ENCODE data around the gene ADAMTS17. TPM values are rescaled to one million over a fixed set of nuclear protein-coding genes. Genes with fewer than 3 reads are reported as not detected.

The ADAMTS17 gene
- total and polyA plus RNA-seq, 5 donors from 2014 or later = 0.20 to 8.2 (median 0.67) TPM; not detected in 1

DNA sequence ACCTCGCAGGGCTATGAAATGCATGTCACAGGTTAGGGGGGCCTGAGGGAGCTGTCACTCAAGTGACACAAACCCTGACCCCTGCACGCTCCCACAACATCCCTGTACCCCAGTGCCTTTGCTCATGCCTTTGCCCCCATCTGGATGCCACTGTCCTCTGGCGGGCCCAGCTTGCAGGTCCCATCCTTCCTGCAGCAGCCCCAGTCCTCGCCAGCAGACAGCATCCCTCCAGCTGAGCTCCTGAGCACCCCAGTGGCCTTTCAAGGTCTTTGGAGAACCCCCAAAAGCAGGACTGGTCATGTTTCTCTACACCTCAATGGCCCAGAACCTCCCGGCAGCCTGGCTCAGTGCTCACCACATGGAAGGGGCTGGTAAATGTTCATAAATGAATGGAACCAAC lies 170.4 kb downstream of the ADAMTS17 start:
- Histone ChIP-seq H3K4me3 (ENCODE audit: low read depth, low read length) (no peak overlapping the region), H3K36me3 (ENCODE audit: control insufficient read depth, insufficient read depth, low read length) (no peaks in the 10 kb centered on the region), H3K9me3 (ENCODE audit: control insufficient read depth in 2 of 2, low read length in 2 of 2) (peaks cover 14 to 30% of the 10 kb centered on the region in 2 experiments), H3K27ac (ENCODE audit: insufficient read depth, low read length, poor library complexity, severe bottlenecking) (no peak overlapping the region), H3K27me3 (ENCODE audit: control insufficient read depth, insufficient read depth, low read length) (no peaks in the 10 kb centered on the region), H3K4me1 (ENCODE audit: control insufficient read depth, insufficient read depth, low read length, poor library complexity, severe bottlenecking) (no peaks in the 10 kb centered on the region)
- H3K36me3 Mint-ChIP-seq = peaks cover 5% of the 10 kb centered on the region
- no peaks in the 10 kb centered on the region for H3K27me3 Mint-ChIP-seq
- H3K9me3 Mint-ChIP-seq = peaks cover 0 to 9% (median 5%) of the 10 kb centered on the region in 7 donors
- no peak overlapping the region for H3K27ac Mint-ChIP-seq
- DNase-seq = no peak
- no peak overlapping the region for H3K4me3 Mint-ChIP-seq
- H3K4me1 Mint-ChIP-seq = no peaks in the 10 kb centered on the region
- ATAC-seq (ENCODE audit: low read depth in 2 of 2) = no peak

DNA sequence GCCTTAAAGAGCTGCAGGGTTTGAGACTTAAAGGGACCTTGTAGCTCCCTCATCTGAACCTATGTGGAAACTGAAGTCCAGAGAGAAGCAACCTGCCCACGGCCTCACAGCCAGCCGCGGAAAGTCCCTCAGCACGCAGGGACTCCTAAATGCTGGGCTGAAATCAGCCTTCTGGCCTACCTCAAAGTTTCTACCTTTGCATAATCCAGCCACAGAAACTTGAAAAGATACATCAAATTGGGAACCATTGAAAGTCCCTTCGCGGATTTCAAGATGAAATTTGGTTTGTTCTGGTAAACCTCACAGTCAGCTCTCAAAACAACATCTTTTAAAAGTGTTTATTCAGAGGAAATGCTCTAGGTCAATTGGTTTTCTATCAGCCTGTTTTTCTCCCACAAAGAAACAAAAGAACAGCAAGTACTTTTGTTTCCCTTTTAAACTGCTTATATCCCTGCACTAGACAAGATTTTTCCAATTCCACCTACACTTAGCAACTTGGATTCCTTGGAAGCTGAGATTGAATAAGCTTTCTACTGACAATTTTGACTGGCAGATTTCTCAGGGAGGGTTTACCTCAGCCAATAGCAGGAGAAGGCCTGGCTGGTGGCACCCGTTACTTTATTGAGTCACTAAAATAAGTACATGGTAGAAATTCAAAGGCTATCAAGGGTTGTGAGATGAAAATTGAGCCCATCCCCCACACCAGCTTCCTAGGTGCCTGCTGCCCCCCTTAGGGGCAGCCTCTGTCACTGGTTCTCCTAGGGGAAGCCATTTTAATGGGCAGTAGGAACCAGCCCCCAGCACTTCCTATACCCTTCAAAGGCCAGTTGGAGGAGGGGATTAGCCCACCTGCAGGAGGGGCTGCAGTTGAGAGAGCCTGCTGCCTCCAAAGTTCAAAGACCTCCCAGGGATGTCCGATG lies 171.2 kb downstream of the ADAMTS17 start:
- no peak for ATAC-seq (ENCODE audit: low read depth in 2 of 2)
- Histone ChIP-seq H3K4me3 (ENCODE audit: low read depth, low read length) (no peak overlapping the region), H3K36me3 (ENCODE audit: control insufficient read depth, insufficient read depth, low read length) (no peaks in the 10 kb centered on the region), H3K27ac (ENCODE audit: insufficient read depth, low read length, poor library complexity, severe bottlenecking) (no peak overlapping the region), H3K4me1 (ENCODE audit: control insufficient read depth, insufficient read depth, low read length, poor library complexity, severe bottlenecking) (no peaks in the 10 kb centered on the region), H3K9me3 (ENCODE audit: control insufficient read depth in 2 of 2, low read length in 2 of 2) (peaks cover 14 to 30% of the 10 kb centered on the region in 2 experiments), H3K27me3 (ENCODE audit: control insufficient read depth, insufficient read depth, low read length) (no peaks in the 10 kb centered on the region)
- DNase-seq = no peak
- Mint-ChIP-seq H3K9me3 (peaks cover 0 to 4% (median 2%) of the 10 kb centered on the region in 7 donors), H3K4me3 (no peak overlapping the region), H3K36me3 (peaks cover under 1% of the 10 kb centered on the region), H3K27me3 (no peaks in the 10 kb centered on the region), H3K27ac (no peak overlapping the region), H3K4me1 (no peaks in the 10 kb centered on the region)

DNA sequence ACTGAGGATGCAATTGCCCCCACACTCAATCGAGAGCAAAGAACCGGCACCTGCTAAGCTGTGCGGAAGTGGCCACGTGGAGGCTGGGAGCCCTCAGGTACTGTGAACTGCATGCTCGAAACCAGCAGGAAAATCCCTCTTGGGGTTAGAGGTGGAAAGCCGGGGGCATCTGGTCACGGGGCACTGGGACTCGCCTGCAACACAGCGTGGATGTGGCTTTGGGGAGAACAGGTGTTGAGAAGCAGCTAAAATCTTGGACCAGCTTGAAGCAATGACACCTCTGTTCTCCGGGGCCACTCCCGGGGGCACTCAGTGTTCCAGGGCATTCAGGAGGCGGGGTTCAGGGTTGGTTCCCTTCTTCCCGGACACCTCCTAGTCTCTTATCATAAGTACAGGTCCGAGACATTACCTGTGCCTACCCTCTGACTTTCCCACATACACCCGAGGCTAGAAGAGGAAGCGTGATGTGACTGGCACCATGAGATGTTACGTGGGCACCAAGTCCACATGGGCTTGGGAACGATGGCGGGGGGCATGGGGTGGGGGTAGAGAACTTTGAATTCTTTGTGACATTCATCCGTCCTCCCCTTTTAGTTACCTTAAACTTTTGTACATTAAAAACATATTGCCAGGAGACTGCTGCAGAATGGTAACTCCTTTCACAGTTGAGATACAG lies 172.0 kb downstream of the ADAMTS17 start:
- H3K36me3 ChIP-seq (ENCODE audit: control insufficient read depth, insufficient read depth, low read length) = no peaks in the 10 kb centered on the region
- H3K9me3 ChIP-seq (ENCODE audit: control insufficient read depth in 2 of 2, low read length in 2 of 2) = peaks cover 14 to 30% of the 10 kb centered on the region in 2 experiments
- no peaks in the 10 kb centered on the region for H3K27me3 Mint-ChIP-seq
- H3K27ac ChIP-seq (ENCODE audit: insufficient read depth, low read length, poor library complexity, severe bottlenecking) = no peak overlapping the region
- no peak overlapping the region for H3K4me3 ChIP-seq (ENCODE audit: low read depth, low read length)
- no peak overlapping the region for H3K4me3 Mint-ChIP-seq
- ATAC-seq (ENCODE audit: low read depth in 2 of 2) (no peak), DNase-seq (no peak)
- H3K27ac Mint-ChIP-seq = peak overlapping the region in 1 of 3 donors; percentile 20
- H3K9me3 Mint-ChIP-seq = peaks cover 0 to 4% (median 2%) of the 10 kb centered on the region in 7 donors
- no peaks in the 10 kb centered on the region for H3K4me1 ChIP-seq (ENCODE audit: control insufficient read depth, insufficient read depth, low read length, poor library complexity, severe bottlenecking)
- H3K36me3 Mint-ChIP-seq = no peaks in the 10 kb centered on the region
- H3K27me3 ChIP-seq (ENCODE audit: control insufficient read depth, insufficient read depth, low read length) = no peaks in the 10 kb centered on the region
- no peaks in the 10 kb centered on the region for H3K4me1 Mint-ChIP-seq

DNA sequence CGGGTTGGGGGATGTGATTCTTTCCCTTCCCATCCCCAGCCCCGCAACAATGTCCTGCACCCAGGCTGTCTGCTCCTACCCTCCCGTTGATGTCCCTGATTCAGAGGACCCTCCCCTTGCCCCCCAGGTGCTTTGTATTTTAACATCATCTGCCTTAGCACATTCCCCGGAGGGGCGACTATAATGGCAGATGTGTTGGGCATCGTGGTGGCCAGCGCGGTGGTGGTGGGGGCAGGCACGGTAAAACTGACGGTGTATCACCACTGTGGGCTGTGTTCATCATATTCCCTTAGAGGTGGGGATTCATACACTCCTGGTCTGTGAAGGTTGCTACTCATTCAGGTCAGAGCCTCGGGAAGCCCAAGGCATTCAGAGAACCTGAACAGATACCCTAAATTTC lies 173.0 kb downstream of the ADAMTS17 start:
- no peaks in the 10 kb centered on the region for H3K27me3 ChIP-seq (ENCODE audit: control insufficient read depth, insufficient read depth, low read length)
- no peaks in the 10 kb centered on the region for H3K36me3 ChIP-seq (ENCODE audit: control insufficient read depth, insufficient read depth, low read length)
- no peaks in the 10 kb centered on the region for H3K4me1 ChIP-seq (ENCODE audit: control insufficient read depth, insufficient read depth, low read length, poor library complexity, severe bottlenecking)
- H3K4me3 ChIP-seq (ENCODE audit: low read depth, low read length) = no peak overlapping the region
- DNase-seq (no peak), ATAC-seq (ENCODE audit: low read depth in 2 of 2) (no peak)
- H3K27ac ChIP-seq (ENCODE audit: insufficient read depth, low read length, poor library complexity, severe bottlenecking) = no peak overlapping the region
- H3K36me3 Mint-ChIP-seq = no peaks in the 10 kb centered on the region
- peaks cover 12 to 26% of the 10 kb centered on the region in 2 experiments for H3K9me3 ChIP-seq (ENCODE audit: control insufficient read depth in 2 of 2, low read length in 2 of 2)
- H3K9me3 Mint-ChIP-seq = peaks cover 0 to 4% (median 2%) of the 10 kb centered on the region in 7 donors
- H3K4me3 Mint-ChIP-seq = no peak overlapping the region
- H3K27ac Mint-ChIP-seq = no peak overlapping the region
- no peaks in the 10 kb centered on the region for H3K27me3 Mint-ChIP-seq
- H3K4me1 Mint-ChIP-seq = no peaks in the 10 kb centered on the region

DNA sequence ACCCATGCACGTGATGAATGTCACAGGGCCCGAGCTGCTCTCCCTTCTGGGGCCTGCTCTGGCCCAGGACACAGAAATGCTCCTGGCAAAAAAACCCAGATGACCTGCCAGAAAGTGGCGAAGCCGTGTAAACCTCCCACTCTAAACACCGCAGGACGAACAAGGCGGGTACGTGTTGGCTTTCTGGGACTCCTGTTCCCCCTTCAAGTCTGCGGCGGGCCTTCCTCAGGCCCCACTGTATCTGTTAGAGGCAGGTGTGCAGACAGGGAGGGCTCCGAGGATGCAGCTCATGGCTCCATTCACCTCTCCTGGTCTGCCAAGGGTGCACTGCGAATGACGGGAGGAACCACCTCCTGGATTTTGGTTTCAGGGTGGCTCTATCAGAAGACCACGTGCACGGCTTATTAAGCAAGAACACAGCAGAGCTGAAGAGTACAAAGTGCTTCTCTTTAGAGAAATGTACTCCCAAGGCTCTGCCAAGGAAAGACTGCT lies 173.8 kb downstream of the ADAMTS17 start:
- no peak overlapping the region for H3K27ac Mint-ChIP-seq
- H3K27me3 Mint-ChIP-seq = no peaks in the 10 kb centered on the region
- H3K4me3 ChIP-seq (ENCODE audit: low read depth, low read length) = no peak overlapping the region
- no peak overlapping the region for H3K27ac ChIP-seq (ENCODE audit: insufficient read depth, low read length, poor library complexity, severe bottlenecking)
- H3K36me3 ChIP-seq (ENCODE audit: control insufficient read depth, insufficient read depth, low read length) = no peaks in the 10 kb centered on the region
- DNase-seq (no peak), ATAC-seq (ENCODE audit: low read depth in 2 of 2) (no peak)
- H3K4me3 Mint-ChIP-seq = no peak overlapping the region
- no peaks in the 10 kb centered on the region for H3K36me3 Mint-ChIP-seq
- peaks cover 9 to 17% of the 10 kb centered on the region in 2 experiments for H3K9me3 ChIP-seq (ENCODE audit: control insufficient read depth in 2 of 2, low read length in 2 of 2)
- no peaks in the 10 kb centered on the region for H3K4me1 ChIP-seq (ENCODE audit: control insufficient read depth, insufficient read depth, low read length, poor library complexity, severe bottlenecking)
- H3K4me1 Mint-ChIP-seq = no peaks in the 10 kb centered on the region
- peaks cover 0 to 4% (median 2%) of the 10 kb centered on the region in 7 donors for H3K9me3 Mint-ChIP-seq
- no peaks in the 10 kb centered on the region for H3K27me3 ChIP-seq (ENCODE audit: control insufficient read depth, insufficient read depth, low read length)

DNA sequence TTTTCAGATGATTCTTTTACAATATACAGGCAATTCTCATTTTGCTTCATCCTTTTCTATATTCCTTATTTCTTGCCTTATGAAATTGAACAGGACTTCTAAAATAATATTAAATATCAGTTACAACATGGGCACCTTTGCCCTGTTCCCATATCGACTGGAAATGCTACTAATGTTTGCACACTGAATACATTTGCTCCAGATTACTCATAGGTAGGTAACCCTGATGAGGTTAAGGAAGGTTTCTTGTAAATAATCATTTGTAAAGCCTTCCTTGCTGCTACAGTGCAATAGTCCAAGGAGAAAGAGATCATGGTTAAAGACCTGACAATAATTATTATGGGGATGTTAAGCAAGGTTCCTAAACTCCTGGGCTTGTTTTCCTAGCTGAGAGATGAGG lies 175.5 kb downstream of the ADAMTS17 start:
- H3K9me3 ChIP-seq (ENCODE audit: control insufficient read depth in 2 of 2, low read length in 2 of 2) = peaks cover 0 to 1% of the 10 kb centered on the region in 2 experiments
- Mint-ChIP-seq H3K4me3 (no peak overlapping the region), H3K27ac (no peak overlapping the region), H3K36me3 (no peaks in the 10 kb centered on the region), H3K27me3 (no peaks in the 10 kb centered on the region), H3K9me3 (peaks cover 0 to 4% (median 0%) of the 10 kb centered on the region in 7 donors), H3K4me1 (no peaks in the 10 kb centered on the region)
- no peaks in the 10 kb centered on the region for H3K27me3 ChIP-seq (ENCODE audit: control insufficient read depth, insufficient read depth, low read length)
- ATAC-seq (ENCODE audit: low read depth in 2 of 2) (no peak), DNase-seq (no peak)
- no peaks in the 10 kb centered on the region for H3K4me1 ChIP-seq (ENCODE audit: control insufficient read depth, insufficient read depth, low read length, poor library complexity, severe bottlenecking)
- H3K27ac ChIP-seq (ENCODE audit: insufficient read depth, low read length, poor library complexity, severe bottlenecking) = no peak overlapping the region
- no peaks in the 10 kb centered on the region for H3K36me3 ChIP-seq (ENCODE audit: control insufficient read depth, insufficient read depth, low read length)
- no peak overlapping the region for H3K4me3 ChIP-seq (ENCODE audit: low read depth, low read length)

DNA sequence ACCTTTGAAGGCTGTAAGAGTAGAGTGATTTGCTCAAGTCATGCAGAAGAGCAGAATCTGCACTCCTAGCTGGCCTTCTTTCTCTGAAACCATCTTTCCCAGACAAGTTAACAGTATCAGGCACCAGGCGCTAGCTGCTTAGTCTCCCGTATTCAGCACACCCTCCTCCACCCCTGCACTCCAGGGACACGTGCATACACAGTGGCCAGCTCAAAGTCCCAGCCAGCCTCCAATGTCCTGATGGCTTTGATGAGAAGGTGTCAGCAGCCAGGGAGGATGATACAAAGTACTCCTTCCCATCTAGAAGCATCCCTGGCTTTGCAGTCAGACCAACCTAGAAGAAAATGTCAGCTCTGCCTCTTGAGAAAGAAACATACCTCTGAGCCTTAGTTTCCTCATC lies 177.8 kb downstream of the ADAMTS17 start:
- Histone ChIP-seq H3K36me3 (ENCODE audit: control insufficient read depth, insufficient read depth, low read length) (no peaks in the 10 kb centered on the region), H3K4me1 (ENCODE audit: control insufficient read depth, insufficient read depth, low read length, poor library complexity, severe bottlenecking) (no peaks in the 10 kb centered on the region), H3K9me3 (ENCODE audit: control insufficient read depth in 2 of 2, low read length in 2 of 2) (no peaks in the 10 kb centered on the region), H3K27ac (ENCODE audit: insufficient read depth, low read length, poor library complexity, severe bottlenecking) (no peak overlapping the region), H3K27me3 (ENCODE audit: control insufficient read depth, insufficient read depth, low read length) (no peaks in the 10 kb centered on the region), H3K4me3 (ENCODE audit: low read depth, low read length) (no peak overlapping the region)
- H3K4me1 Mint-ChIP-seq = no peaks in the 10 kb centered on the region
- H3K4me3 Mint-ChIP-seq = no peak overlapping the region
- H3K36me3 Mint-ChIP-seq = no peaks in the 10 kb centered on the region
- no peaks in the 10 kb centered on the region for H3K27me3 Mint-ChIP-seq
- ATAC-seq (ENCODE audit: low read depth in 2 of 2) (no peak), DNase-seq (no peak)
- H3K9me3 Mint-ChIP-seq = peaks cover 0 to 2% (median 0%) of the 10 kb centered on the region in 7 donors
- no peak overlapping the region for H3K27ac Mint-ChIP-seq

Data from CD4-positive, CD25-positive, alpha-beta regulatory T cell (primary cell).